ENCODE results near the gene NDOR1.
"Not testable (repeated sequence)": the region's sequence is repeated elsewhere in the genome, so short reads cannot be mapped to it uniquely, and the experiment has no call there.

The NDOR1 gene

DNA sequence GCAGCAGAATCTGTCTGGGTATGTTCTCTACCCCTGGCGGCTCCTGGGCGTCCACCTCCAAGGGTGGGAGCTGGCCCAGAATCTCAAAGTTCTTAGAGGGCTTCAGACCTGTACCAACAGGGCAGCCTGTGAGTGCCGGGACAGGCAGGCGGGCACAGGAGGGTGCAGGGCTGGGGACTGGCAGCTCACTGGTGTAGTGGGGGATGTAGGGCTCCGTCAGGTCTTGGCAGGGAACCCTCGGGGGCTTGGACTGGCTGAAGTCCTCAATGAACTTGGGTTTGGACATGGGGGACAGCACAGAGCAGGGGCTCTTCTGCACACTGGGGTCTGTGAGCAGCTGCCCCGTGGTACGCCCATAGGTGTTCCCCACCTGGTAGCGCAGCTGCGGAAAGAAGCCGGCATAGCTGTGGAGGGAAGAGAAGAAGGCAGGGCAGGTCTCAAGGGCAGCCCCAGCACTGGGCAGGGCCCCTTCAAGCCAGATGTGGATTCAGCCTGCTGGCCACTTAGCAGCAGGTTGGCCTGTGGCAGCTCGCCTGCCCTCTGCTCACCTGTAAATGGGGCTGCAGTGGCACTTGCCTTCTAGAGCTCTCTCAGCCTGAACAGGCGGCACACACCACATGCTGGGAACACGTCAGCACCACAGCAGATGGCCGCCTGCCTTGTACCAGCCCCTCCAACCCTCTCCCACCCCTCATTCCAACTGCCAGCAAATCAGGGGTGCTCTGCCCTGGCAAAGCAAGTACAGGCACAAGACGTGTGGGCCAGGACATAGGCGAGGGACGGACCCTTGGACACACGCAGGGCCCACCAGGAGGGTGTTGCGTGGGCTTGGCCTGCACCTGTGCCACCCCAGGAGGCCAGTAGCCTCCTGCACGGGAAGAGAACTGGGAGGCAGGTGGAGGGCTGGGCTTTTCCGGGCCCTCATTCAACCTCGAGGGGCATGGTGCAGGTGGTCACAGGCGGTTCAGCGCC is 40.2 kb downstream of the NDOR1 start:
- no peak for DNase-seq

DNA sequence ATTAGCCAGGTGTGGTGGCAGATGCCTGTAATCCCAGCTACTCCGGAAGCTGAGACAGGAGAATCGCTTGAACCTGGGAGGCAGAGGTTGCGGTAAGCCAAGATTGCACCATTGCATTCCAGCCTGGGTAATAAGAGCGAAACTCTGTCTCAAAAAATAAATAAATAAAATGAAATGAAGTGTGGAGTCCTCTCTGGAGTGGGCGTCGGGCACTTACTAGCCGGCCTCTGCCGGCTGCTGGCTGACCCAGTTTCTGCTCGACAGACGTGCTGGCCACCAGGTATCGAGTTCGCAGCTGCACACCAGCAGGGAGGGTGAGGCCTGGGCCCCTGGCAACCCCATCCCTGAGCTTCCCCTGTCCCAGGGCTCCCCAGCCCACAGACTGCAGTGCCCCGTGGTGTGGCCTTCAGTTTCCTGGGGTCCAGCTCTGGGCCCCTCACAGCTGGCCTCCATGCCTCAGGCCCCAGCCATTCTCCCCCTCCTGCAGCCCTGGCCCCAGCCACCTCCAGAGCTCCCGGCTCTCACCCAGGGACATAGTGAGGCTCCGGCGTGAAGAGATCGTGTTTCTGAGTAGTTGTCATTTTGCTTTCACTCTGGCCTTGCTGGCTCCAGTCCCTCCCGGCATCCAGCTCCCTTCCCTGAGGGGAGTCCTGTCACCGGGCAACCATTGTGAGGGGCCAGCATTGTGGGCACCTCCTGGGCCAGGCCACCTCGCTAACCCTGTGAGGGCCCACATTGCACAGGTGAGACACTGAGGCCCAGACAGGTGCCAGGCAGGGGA is 41.8 kb downstream of the NDOR1 start:
- DNase-seq: no peak

DNA sequence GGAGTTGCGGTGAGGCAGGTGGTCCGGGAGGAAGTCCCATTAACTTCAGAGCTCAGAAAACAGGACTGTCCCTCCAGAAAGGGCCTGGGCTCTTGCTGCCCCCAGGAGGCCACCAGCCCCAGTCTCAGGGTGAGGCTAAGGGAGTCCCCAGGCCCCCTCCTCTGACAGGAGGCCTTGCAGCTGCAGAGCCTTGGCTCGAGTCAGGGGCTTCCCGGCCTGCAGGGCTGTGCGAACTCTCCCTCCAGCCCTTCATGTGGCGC is 42.3 kb downstream of the NDOR1 start:
- no peak for DNase-seq

DNA sequence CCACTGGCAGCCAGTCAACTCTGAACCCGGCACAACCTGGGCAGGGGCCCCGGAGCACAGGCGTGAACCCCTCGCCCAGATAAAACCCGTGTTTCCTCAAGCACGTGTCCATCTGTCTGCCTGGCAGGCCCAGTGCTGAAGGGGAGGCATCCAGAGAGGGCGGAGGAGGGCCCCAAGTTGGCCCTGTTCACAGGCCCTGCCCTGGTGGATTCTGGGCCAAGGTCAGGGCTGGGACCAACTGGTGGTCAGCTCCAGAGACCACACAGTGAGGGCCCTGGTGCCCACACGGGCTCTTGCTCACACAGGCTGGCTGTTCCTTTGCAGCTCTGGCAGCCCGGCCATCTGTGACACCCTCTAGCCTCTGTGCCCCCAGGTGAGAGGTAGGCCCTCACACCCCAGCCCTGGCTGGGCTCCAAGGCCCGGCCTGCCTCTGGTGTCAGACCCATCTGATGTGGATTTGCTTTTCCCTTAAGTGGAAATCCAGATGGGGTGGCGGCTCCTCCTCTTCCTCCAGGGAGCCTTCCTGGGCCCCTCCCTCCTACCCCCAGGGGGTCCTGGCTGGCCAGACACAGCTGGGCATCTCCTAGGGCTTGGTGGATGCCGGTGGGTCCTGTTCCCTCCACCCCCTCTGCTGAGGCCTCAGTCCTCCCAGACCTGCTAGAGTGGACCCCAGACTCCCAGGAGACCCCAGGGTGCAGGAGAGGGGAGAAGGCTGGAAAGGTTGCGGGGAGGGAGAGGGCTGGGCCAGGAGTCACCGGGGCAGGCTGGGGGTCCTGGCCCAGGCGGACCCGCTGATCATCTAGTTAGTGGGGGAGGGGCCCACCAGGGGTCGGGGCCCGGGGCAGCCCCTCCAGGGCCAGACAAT is 45.1 kb downstream of the NDOR1 start:
- DNase-seq: no peak

DNA sequence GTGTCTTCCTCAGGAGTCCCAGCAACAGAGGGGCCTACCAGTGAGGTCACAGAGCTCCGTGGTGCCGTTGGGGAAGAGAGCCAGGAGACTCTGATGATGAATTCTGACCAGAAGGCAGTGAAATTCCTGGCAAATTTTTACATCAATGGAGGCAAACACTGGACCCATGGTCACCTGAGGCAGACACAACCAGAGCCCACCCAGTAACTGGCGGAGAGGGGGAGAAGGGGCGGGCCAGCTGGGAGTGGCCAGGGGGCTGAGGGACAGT is 45.6 kb downstream of the NDOR1 start, which contains the start of gene STPG3:
Gene STPG3 (plus strand): TSS at position 93 of the 268 bp plus-strand sequence. CDS start 1 bp downstream, at position 94.
- DNase-seq: no peak

DNA sequence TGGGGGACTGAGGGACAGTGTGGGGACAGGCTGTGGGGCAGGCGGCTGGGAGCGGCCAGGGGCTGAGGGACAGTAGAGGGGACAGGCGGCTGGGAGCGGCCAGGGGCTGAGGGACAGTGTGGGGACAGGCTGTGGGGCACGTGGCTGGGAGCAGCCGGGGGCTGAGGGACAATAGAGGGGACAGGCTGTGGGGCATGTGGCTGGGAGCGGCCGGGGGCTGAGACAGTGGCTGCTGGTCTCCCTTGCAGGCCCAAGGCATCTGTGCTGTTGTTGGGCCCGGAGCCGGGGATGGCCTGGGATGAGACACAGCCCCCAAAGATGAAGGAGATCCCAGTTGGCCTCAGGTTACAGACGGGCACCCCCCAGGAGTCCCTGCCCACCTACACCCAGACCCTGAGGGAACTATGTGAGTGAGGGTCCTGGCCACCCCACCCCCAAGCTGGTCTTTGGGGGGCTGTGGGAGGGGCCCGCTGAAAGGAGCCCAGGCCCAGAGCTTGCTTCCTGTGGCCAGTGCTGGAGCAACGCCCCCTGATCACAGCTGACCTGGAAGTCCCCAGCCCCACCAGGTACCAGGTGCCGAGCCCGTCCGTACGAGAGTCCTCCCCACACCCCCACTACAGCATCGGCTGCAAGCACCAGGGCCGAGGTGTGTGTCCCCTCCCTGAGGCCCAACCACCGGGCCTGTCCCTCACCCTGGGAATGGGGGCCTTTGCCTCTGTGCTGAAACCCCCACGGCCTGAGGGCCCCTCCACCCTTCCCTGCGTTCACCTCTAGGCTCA is 46.2 kb downstream of the NDOR1 start:
- no peak for DNase-seq

DNA sequence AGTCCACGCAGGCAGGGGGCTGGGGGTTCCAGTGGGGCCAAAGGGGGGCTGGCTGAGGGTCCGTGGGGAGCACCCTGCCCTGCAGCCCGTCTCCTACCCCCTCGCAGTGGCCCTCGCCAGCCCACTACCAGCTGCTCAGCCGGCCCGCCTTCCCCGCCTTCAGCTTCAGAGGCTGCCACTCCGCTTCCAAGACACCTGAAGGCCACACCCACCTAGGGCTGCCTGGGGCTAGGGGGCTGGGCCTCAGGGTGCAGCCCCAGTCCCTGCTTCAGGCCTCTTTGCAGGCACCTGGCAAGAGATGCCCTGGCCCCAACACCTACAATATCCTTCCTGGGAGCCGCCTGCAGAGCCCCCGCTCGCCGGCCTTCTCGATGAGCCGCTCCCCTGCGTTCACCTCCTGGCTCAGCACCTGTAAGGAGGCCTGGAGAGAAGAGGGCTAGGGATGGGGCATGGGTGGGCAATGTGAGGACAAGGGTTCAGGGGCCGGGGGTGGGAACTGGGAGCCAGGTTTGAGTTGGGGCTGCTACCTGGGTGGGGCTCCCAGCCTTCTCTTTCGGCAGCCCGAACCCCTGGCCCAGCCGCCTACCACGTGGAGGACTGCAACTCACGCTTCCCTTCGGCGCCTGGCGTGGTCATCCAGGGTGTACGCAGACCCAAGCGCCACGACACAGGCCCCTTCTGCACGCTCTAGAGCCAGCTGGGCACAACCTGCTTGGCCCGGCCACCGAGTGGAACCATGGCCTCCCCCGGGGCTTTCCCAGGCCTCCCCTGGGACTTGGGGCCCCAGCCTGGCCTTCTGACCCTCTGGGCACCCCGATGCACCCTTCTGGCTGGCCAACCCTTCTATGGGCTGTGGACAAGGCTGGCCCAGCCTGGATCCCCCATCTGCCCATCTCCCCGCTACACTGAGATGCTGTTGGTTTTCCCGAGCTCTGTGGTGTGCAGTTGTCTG is 47.3 kb downstream of the NDOR1 start:
- DNase-seq: no peak

DNA sequence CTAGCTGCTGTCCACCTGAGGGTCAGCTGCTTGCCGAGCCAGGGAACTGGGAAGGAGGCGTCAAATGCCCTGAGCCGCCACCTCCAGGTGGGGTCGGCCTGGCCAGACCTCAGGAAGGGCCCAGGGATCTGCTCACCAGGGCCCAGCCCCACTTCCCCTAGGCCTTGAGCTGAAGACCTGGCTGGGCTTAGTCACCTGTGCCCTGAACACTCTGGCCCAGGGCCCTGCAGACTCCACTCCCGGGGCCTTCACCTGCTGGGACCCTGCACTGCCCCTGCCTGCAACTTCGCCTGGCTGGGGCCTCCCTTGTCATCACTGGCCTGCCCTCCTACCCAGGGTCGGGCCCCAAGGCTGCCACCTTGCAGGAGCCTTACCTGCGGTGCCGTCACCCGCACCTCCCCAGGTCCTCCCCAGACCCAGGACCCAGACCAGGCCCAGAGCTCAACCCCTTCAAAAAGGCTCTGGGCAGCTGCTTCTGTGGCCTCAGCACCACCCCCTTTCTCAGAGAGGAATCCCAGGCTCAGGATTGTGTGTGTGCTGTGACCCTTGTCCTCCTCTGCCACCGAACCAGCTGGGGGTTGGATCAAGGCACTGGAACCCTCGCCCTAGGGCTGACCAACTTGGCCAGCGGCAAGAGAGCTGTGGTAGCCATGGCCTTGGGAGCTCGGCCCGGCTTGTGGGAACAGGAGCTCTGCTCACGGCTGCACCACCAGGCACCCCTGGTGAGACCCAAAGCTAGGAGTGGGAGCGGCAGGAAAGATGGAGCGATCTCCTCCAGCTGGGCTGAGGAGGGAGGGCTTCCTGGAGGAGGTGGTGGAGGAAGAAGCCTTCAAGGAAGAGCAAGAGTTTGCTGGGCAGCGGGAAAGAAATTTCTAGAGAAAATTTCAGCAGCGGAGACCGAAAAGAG is 48.5 kb downstream of the NDOR1 start:
- no peak for DNase-seq

DNA sequence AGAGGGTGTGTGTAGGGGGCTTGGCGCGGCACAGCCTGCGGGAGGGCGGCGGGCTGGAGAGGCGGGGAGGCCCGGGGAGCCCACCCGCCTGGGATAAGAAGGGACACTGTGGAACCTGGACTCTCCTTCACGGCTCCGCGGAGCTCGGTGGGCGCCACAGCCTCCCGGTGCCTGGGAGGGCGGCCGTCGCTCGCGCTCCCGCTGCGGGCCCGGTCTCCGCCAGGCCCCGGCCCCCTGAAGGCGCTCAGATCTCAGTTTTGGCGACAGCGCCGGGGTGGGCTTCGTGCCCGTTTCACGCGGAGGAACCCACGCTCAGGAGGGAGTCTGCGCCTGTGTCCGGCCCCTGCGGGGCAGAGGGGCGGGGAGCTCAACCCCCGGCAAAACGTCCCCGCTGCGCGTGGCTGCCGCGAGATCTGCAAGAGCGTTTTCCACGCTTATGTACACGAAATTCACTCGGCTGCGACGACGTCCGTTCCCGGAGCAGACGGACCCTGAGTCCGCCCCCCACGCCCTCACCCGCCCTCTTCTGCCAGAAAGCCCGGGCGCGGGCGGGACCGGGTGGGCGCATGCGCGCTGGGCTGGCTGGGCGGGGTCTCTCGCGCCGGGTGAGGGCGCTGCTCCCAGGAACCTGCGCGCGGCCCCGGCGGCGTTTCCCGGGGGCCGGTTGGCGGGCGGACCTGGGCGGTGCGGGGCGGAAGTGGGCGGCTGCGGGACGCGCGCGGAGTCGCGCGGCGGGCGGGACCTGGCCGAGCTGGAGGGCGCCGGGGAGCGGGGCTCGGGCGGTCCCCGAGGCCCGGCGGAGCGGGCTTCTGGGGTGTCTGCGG is 49.3 kb downstream of the NDOR1 start, which contains the start of gene NELFB:
Gene NELFB (plus strand): TSS at position 704 of the 824 bp plus-strand sequence.
- peak; percentile 96 for DNase-seq

DNA sequence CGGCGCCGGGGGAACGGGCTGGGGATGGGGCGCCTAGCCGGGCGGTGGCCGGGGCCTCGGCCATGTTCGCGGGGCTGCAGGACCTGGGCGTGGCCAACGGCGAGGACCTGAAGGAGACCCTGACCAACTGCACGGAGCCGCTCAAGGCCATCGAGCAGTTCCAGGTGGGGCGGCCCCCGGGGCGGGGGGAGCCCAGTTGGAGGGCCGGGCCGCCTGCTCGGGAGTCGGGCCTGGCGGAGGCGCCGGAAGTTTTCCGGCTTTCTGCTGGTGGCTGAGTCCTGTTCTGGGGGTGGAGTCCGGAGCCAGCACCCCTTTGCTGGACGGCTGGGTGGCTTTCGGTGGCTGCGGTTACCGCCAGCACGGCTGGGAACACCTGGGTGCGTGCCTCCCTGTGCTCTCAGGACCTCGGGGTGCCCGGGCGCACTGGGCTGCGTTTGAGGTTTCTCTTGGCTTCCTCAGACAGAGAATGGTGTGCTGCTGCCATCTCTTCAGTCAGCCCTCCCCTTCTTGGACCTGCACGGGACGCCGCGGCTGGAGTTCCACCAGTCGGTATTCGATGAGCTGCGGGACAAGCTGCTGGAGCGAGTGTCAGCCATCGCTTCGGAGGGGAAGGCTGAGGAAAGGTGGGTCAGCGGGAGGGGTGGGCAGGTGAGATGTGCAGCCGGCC is 50.1 kb downstream of the NDOR1 start:
- DNase-seq: no peak

DNA sequence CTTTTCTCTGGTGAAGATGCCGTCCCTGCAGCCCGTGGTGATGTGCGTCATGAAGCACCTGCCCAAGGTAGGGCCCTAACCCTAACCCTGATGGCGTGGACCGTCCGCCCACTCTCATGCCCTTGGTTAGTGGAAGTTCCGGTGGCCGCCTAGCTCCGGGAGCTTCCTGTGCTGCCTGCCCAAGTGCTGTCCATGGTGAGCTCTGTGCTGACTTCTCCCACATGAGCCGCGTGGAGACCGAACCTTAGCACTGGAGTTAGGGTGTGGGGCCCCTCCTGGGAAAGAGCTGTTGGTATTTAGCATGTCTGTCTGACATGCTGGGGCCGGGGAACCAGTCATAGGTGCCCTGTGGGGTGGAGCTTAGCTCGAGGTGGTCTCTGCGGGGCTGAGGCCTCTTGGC is 50.9 kb downstream of the NDOR1 start:
- no peak for DNase-seq

DNA sequence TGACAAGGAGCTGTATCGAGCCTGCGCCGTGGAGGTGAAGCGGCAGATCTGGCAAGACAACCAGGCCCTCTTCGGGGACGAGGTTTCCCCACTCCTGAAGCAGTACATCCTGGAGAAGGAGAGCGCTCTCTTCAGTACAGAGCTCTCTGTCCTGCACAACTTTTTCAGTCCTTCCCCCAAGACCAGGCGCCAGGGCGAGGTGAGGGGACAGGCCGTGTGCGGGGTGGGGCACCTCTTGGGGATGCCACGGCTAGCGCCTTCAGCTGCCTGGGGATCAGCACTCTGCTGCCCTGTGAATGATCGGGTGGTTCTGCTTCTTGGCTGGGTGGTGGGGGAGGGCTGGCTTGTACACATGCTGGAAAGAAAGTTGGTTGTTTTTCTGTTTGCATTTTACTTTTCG is 51.4 kb downstream of the NDOR1 start:
- no peak for DNase-seq

DNA sequence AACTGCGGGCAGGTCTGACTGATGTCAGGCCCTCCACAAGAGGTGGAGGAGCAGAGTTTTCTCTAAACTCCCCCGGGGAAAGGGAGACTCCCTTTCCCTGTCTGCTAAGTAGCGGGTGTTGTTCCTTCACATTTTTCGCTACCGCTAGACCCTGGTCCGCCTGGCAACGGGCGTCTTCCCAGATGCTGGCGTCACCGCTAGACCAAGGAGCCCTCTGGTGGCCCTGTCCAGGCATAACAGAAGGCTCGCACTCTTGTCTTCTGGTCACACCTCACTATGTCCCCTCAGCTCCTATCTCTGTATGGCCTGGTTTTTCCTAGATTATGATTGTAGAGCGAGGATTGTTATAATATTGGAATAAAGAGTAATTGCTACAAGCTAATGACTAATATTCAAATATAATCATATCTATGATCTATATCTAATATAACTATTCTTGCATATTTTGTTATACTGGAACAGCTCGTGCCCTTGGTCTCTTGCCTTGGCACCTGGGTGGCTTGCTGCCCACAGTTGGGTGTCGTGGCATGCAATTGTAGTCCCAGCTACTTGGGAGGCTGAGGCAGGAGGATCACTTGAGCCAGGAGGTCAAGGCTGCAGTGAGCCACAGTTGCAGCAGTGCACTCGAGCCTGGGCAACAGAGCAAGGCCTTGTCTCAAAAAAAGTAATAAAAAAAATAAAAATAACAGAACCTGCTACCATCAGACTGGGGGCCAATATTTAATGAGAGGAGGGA is 56.8 kb downstream of the NDOR1 start:
- DNase-seq: not testable (repeated sequence)

DNA sequence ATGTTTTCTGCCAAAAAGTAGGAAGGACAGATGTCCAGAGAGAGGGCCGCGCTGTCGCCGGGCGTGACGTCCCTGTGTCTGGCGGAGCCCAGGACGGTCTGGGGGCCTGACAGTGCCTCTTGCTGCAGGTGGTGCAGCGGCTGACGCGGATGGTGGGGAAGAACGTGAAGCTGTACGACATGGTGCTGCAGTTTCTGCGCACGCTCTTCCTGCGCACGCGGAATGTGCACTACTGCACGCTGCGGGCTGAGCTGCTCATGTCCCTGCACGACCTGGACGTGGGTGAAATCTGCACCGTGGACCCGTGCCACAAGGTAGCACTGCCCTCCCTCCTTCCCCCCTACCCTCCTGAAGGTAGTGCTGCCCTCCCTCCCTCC is 57.4 kb downstream of the NDOR1 start:
- no peak for DNase-seq

DNA sequence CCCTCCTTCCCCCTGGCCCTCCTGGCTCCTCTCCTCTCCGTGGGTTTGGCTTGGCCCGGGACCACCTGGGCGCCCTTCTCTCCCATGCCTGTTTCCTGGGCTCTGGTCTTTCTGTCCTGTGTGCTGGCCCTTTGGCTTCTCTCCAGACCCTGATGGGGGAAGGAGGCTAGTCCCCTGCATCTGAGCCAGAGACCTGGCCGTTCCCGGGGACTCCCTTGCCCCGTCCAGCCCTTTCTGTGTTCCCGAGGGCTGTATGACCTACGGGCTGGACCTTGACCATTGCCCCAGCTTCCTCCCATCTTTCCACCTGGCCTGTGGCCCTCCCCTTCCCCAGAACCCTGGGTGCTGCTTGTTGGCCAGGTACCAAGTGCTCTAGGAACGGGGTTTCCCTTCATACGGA is 58.0 kb downstream of the NDOR1 start:
- no peak for DNase-seq

DNA sequence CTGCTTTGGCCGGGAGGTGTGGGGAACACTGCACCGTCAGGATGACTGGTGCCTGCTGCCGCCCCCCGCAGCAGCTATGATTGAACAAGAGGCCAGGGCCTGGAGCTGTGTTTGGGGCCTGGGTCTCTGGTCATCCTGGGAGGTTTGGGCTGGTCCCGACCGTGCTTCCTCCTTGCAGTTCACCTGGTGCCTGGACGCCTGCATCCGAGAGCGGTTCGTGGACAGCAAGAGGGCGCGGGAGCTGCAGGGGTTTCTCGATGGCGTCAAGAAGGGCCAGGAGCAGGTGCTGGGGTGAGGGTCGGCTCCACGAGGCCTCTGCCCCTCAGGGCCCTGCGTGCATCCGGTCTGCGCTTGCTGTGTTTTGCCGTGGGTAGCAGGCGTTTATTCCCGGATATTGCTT is 58.6 kb downstream of the NDOR1 start:
- no peak for DNase-seq

DNA sequence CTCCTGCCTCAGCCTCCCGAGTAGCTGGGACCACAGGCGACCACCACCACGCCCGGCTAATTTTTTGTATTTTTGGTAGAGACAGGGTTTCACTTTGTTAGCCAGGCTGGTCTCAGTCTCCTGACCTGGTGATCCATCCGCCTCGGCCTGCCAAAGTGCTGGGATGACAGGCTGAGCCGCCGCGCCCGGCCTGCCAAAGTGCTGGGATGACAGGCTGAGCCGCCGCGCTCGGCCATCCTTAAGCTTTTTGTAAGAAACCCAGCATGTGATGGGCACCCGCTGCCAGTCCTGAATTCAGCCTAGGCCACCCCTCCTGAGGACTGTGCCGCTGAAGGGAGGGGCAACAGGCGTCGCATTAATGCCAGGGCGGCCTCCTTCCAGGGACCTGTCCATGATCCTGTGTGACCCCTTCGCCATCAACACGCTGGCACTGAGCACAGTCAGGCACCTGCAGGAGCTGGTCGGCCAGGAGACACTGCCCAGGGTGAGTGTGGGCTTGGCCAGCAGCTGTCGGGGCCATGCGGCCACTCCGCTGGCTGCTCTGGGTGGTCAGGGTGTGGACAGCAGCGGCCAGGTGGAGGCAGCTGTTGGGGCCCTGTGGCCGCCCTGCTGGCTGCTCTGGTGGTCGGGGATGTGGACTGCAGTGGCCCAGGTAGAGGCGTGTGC is 60.1 kb downstream of the NDOR1 start:
- no peak for DNase-seq

DNA sequence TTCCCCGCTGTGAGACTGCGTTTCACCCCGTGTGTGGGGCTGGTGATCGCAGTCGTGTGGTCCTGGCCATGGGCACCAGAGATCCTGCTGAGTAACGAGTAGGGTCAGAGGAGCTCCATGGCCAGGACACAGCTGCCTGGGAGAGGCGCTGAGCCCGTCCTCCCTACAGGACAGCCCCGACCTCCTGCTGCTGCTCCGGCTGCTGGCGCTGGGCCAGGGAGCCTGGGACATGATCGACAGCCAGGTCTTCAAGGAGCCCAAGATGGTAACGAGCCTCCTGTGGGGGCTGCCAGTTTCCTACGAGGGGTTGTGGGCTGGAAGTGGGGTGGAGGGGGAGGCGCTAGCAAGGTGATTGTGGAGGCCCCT is 60.6 kb downstream of the NDOR1 start:
- no peak for DNase-seq
